Stimulated activated CD8-positive, alpha-beta memory T cell treated with anti-CD3 and anti-CD28 coated beads, Interleukin-15, amount 100 ng/mL, for 4 hours (primary cell): ENCODE measurements around the gene CLIC5.

ENCODE experiments used
- DNase-seq, 2 donors: peaks; one replicate each; pipeline ENCODE4 v3.0.0-alpha.2; 2020; ENCODE audit warnings: low read depth in 2 of 2

The CLIC5 gene

DNA sequence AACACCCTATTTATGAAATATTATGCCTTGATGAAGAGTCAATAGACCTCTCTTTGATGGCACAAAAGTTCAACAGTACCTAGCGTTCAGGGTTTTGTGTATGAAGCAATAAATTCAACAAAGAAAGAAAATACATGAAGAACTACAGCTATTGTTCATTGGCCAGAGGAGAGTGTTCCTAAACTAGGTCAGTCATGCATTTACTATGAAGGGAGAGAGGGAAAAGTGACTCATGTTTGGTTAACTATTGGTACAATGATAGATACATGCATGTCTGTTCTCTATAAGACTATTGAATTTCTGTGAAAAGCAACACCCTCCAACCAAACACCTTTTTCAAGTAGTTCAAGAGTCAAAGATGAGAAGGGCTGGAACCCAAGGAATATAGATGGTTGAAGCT is 50.7 kb downstream of the CLIC5 start:
- no peak for DNase-seq

DNA sequence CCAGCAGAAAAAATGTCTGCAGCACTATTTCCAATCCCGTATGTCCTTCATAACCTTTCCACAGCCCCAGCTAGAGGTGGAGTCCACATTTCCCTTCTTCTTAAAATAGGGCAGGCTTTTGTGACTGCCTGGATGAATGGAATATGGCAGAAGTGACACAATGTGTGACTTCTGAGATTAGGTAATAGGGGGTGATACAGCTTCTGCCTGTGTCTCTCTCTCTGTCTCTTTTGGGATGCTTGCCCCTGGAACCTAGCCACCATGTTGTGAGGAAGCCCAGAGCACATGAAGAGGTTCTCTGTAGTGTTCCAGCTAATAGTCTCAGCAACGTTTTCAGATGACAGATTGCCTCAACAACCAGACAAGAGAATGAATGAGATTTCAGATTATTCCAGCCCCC is 51.4 kb downstream of the CLIC5 start:
- no peak for DNase-seq

DNA sequence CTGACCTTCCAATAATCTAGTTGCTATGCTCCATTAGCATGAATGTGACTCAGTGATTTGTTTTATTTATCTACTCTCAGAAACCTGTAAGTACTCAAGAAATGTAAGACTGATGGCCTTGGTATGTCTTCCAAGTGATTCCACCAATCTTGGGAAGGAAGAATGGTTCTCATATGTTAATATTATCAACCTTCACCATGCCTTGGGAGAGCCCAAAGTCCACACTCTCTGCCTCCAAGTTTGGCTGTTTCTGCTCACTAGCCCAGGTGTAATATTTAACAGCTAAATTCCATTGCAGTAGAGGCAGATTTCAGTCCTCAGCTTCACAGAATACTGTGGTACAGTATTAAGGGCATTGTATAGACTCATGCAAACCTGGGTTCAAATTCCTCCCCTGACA is 51.8 kb downstream of the CLIC5 start:
- DNase-seq: no peak

DNA sequence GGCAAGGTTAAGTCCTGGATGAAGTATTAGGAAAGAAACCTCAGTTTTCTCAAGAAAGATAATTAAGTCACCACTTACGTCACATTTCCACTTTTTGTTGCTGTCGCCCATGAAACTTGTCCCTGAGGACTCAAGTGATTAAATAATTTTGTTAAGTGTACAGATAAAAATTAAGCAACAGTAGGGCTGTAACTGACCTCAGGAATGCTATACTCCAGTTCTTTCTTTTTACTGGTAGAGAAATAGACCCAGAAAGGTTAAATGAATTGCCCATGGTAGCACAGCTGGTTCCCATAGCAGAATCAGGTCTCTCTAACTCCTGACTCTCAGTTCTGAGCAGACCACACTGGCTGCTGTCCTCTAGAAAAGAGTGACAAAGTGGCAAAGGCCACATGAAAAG is 54.5 kb downstream of the CLIC5 start:
- DNase-seq: no peak

DNA sequence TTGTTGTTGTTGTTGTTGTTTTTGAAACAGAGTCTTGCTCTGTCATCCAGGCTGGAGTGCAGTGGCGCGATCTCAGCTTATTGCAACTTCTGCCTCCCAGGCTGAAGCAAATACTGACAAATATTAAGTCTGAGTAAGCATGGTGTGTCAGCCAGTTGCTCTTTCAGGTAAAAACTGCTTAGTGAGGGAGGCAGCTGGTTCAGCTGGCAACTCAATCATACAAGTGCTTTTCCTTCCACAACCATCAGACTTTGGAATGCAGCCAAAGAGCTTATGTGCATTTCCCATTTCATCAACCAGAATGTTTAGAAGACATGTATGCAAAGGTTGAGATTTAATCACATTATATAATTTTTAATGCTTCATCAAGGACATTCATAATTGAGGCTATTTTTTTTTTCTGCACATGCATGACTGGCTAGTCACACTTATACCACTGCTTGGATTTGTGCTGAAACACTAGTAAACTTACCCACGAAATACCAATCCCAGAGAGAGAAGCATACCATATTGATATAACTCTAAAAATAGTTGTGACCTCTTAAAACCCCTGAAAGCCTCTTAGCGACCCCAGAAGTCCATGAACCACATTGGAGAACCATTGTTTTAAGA is 56.0 kb downstream of the CLIC5 start:
- DNase-seq: no peak

DNA sequence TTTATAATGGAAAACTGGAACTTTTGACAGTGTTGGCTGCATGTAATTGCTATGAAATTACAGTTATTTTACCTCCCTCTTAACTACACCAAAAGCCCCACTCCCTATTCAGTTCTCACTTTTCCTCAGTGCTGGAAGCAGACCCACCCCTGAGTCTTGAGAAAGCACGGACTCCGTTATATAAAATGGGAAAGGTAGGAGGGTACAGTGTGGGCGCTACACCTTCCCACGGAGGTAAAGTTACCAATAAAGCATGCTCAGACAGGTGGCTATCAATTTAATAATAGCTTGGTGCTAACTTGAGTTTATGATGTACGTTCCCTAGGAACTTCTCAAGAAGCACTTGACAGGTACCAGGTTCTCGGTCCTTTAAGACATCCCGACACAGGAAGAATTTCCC is 59.0 kb downstream of the CLIC5 start:
- DNase-seq: no peak

DNA sequence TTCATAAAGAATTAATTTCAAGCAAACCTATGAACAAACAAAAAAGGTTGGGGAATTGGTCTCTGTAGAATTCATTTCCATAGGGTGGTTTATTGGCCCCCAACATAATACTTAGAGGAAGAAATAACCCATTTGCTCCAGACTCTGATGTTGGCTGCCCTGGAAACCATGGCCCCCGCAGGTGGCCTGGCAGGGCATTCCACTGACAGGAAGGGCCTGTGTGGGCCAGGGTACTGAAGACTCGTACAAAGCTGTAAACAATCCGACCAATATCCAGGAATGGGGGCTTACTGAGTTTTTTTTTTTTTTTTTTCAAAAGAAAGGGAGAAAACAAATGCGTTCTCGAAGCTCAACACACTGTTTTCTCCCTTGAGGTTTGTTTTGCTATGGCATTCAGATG is 59.5 kb downstream of the CLIC5 start:
- DNase-seq: no peak

DNA sequence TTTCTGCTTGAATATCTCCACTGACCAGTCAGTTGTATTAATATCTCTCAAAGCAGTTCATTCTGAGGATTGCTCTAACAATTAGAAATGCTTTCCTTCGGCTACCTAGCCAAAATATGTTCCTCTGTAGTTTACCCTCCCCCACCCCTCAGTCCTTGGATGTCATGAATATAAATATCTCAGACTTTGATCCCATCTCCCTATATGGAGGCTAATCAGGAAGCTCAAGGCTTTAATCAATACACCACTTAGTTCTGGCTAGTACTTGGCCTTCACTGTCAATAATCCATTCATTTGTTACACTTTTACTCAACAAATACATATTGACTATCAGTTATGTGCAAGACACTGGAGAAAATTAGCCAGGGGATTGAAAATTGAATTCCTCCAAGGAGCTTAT is 60.1 kb downstream of the CLIC5 start:
- DNase-seq: no peak

DNA sequence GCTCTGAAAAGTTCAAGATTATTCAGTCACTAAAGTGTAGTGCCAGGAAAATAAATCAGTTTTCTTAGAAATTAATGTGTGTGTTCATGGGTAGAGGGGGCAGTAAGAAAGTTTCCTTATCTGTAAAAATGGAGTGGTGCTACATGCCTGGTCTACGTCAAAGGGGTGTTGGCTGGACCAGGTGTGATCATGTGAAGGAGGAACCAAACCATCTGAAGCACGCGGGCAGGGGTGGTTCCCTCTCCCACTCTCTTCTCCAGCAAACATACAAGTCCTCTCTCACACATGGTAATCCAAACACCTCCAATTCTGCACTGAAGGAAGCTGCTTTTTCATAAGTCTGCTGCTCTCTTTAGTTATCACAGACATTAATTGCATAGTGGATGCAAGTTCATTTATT is 63.1 kb downstream of the CLIC5 start:
- DNase-seq: no peak

DNA sequence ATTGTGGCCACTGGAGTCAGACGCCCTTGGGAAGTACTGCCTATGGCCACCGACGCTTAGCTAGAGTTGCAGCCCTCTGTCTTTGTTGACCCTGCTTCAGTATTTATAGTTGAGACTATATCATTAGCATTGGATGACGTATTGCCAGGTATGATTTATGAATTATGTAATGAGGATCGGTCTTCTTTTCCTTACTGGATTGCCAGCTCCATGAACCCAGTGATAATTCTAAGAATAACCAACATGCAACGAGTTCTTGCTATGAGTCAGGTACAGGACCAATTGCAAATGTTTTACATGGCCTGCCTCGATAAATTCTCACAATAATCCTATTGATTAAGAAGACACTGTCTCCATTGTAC is 63.5 kb downstream of the CLIC5 start:
- DNase-seq: no peak

DNA sequence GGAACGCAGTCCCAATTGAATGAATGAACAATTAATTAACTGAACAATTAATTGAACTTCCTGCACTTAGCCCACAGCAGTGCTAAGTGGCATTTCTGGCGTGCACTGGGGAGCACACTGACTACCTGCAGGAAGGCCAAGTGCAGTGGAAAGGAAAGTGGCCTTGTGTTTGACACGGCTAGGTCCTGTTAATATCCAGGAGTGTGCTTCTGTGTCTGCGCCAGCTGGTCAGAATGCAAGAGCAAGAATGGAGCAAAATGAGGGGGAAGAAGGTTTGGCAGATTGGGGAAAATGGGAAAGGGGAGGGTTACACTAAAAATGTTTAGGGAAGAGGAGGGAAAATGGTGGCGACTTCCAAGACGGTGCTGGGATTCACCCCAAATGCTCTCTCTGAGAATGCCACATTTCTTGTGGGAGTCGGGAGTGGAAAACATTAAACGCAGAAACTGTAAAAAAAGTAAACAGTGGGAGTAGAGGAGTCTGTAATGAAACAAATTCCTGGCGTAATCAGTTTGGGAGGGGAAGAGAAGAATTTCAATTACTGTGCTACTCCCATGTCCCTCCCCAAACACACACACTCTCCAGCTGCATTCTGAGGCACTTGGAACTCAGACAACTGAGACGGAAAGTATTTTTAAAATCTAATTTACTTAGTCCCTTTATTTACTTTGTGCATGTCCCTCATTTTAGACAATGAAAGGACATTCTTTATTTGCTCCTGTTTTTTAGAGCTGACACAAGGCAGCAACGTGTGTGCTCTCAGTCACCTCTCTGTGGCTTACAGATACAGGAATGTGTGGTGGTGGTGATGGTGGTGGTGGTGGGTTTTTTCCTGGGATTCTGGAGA is 64.1 kb downstream of the CLIC5 start:
- no peak for DNase-seq

DNA sequence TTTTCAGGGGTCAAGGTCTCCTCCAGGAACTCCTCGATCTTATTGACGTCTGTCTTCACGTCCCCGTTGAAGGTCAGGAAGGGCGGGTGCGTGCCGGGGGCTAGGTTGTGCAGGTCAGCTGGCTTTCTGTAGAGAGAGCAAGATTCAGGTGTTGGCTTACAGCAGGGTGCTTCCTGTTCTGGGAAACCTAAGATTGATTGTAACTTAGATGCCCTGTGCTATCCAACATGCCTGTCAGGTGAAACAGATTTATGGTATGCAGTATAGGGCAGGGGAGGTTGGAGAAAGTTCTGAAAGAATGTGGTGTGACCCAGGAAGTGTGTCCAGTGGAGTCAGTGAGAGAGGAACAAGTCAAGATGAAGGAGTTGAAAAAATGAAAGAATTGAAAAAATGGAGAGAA is 66.4 kb downstream of the CLIC5 start:
- no peak for DNase-seq

DNA sequence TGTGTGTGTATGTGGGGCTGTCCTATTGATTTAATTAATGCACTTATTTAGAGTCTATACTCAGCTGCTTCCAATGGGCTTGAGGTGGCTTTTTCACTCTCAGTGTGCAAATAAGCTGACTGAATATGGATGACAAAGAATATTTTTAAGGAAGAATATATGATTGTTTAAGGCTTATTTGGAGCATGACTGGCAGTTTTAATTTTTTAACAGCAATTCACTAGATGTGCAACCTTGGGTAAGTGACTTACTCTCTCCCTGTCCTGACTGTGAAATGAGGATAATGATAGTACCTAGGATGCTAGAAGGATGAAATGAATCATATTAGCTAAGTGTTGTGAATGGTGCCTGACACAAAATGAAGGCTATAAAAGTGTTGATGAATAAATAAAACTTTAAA is 67.9 kb downstream of the CLIC5 start:
- no peak for DNase-seq

DNA sequence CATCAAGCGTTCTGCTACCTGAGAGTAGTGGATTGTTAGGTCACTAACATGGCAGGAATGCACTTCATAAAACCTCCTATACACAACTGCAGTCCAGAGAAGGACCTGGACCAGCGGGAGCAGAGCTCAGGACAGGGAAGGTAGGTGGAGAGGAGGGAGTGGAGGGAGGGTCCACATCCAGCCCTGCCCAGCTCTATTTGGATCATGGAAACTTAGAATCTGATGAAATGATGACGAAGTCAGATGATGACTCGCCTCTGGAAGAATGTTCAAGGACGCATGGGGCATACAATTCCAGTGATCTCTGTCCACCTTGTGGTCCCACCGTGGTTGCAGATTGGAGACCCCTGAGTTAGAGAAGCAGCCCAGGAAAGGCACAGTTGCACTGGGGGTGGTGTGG is 68.8 kb downstream of the CLIC5 start:
- DNase-seq: no peak

DNA sequence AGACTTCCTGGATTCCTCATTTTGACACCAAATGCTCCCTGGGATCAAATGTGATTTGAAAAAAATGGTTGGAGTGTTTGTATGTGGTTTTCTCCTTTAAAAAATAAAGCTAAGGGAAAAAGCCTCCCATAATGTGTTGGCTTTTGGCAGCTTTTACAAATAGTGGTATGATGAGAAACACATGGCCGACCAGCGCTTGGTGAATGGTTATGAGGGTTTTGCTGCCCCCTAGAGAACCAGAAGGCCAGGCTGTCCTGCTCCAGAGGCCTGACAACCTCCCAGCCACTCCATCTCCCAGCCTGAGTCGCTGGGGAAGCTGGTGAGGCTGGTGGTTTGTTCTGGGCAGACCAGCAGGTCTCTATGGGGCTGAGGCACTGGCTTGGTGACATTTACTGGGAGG is 69.3 kb downstream of the CLIC5 start:
- no peak for DNase-seq

DNA sequence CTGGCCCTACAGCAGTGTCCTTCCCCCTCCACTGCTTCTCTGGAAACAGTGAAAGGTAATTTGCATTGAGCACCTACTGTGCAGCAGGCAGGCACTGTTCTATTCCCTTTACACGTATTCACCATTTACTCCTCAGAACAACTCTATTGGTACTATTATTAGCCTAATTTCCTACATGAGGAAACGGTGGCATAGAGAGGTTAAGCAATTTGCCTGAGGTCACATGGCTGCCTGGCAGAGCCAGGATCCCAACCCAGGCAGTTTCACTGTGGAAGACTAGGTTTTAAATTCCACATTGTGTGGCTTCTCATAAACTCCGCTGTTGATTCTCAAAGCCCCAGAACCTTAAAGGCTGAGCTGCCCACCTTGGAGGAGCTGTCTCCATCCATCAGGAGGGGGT is 72.7 kb downstream of the CLIC5 start:
- DNase-seq: no peak

DNA sequence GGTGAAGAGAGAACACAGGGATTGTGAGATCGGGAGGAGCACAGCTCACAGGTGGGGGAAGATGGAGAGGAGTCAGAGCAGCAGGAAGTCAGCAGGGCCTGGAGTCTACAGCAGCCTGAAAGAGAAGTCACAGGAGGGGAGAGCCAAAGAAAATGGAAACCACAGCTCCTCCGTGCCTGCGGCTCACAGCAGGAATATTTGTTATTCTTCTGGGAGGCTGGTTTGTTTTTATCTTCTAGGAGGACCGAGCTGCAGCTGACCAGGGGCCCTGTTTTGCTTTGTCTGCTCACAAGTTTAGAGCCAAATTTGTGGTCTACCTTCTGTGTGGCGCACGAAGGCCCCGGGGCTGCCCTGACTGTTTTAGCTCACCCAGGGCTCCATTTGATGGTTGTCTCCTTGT is 81.8 kb downstream of the CLIC5 start:
- no peak for DNase-seq

DNA sequence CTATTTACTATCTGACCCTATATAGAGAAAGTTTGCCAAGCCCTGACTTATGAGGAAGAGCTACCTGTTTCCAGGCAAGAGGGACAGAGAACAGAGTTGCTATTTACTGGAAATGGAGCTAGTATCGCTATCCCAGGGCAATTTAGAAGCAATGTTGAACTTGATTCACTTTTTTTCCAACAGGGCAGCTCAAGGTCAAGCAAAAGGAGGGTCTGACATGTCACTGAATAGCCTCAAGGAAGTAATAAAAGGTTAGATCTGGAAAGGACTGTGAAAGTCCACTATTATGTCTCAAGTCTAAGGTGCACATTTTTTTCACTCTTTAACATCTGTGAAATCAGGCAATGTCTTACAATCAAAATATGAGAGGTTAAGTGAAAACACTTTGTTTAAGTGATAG is 84.4 kb downstream of the CLIC5 start:
- no peak for DNase-seq

DNA sequence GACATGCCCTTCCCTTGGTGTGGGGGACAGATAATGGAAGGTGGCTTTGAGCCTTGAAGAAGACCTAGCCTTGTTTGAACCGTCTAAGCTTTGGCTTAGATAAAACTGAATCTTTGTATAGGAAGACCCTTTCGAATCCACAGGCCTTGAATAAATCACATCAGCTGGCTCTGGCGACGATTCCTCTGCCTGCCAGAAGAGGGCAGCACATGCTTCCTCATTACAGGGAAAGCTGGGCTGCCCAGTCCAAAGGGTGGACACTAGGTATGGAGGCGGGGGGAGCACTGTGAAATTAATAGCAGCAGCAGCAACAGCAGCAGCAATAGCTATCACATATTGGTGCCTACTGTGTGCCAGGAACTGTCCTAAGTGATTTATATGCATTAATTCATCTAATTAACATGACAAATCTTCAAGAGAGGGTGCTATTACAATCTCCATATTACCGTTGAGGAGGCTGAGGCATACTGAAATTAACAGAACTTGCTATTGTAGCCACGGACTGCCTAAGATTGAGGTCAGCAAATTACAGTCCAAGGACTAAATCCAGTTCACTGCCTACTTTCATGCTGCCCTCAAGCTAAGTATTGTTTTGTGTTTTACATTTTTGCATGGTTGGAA is 85.1 kb downstream of the CLIC5 start:
- DNase-seq: peak; percentile 11 to 13

DNA sequence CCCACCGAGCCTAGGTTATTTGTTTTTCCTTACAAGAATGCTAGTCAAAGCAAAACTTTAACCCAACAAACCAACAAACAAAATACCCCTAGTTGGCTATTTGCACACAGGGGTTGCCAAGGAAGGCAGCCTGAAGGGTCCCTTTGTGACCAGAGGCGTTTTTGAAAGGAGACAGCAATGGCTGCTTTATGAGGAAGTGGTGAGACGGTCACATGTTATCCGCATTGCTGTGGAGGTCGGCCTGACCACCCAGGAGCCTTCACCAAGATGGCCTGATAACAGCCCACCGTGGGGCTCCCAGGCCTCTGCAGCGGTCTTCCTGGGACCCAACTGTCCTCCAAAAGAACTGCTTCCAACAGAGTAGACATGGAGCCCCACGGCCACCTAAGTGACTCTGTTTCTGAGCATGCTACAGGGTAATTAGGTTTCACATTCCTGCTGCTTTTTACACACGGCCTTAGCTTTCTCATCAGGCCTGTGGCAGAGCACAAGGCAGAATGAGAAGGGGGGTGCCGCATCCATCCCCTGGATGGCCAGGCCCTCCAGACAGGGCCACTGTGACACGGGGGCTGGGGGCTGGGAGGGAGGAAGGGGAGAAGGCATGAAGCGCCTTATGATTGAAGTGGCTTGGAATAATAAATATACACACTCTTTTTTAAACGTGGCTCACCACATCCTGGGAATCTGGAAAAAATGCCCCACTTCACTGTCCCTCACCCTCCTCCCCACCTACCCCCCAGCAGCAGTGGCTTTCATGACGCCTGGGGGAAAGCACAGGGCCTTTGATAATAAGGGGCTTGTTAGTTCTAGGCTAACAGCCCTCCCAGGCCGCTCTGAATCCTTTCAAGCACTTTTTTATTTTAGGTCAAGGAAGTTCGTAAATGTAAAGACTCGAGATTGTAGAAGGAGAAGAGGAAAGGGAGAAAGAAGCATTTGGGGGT is 86.0 kb downstream of the CLIC5 start:
- no peak for DNase-seq

DNA sequence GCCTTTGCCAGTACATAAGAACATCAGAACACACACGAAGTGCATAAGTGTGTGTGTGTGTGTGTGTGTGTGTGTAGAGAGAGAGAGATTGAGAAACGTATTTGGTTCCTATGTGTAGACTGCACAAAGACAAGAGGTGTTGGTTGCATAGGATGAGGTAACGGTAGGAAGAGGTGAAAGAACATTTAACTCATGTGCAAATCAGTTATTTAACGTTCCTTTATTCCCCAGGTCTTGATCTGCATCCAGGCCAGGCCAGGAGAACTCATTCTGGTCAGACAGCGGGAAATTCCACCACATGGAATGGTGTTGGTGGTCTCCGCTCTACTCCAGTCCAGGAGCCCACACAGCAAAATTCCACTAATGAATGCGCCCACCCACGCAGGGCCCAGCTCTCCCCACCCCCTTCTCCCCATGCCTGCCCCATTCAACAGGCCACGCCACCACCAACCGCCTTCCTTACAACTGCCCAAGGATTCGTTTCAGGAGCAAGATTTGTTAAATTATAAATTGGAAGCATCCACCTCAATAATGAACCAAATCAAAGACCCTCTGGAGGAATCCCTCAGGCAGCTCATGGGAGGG is 86.8 kb downstream of the CLIC5 start:
- no peak for DNase-seq
